Spleen (tissue), 11 donors: ENCODE data around the gene AHI1. TPM values are rescaled to one million over a fixed set of nuclear protein-coding genes. Genes with fewer than 3 reads are reported as not detected.

ENCODE experiments used
- DNase-seq: peaks from one replicate; pipeline ENCODE4 v3.0.0-alpha.2; 2020
- H3K27ac ChIP-seq, 8 donors: fragments of 200-600 bp; sonication (generic) in 7 of 8; 1 replicate in 4 of 8; 2 replicates in 4 of 8; pipeline versions ENCODE4 v1.5.0 to v1.8.0; 2016 to 2021; ENCODE audit warnings: inconsistent platforms in 4 of 8, mild to moderate bottlenecking in 4 of 8, moderate library complexity in 1 of 8
- H3K27me3 ChIP-seq, 7 donors: fragments of 200-600 bp; sonication (generic) in 6 of 7; replicated peaks in 1 of 7; 1 replicate in 4 of 7; 2 replicates in 3 of 7; pipeline versions ENCODE4 v1.5.0 to v1.8.0; 2016 to 2021; ENCODE audit warnings: inconsistent platforms in 3 of 7, mild to moderate bottlenecking in 1 of 7
- H3K36me3 ChIP-seq, 6 donors: fragments of 200-600 bp; sonication (generic) in 5 of 6; 1 replicate in 4 of 6; 2 replicates in 2 of 6; pipeline versions ENCODE4 v1.5.0 to v1.8.0; 2016 to 2021; ENCODE audit warnings: inconsistent platforms in 2 of 6
- H3K4me1 ChIP-seq, 6 donors: fragments of 200-600 bp; sonication (generic) in 5 of 6; 1 replicate in 3 of 6; 2 replicates in 3 of 6; pipeline versions ENCODE4 v1.5.0 to v1.8.0; 2016 to 2021; ENCODE audit warnings: inconsistent platforms in 3 of 6
- H3K4me3 ChIP-seq, 8 donors: fragments of 200-600 bp; sonication (generic) in 7 of 8; 1 replicate in 4 of 8; 2 replicates in 4 of 8; pipeline versions ENCODE4 v1.5.0 to v1.8.0; 2016 to 2021; ENCODE audit warnings: inconsistent platforms in 4 of 8, mild to moderate bottlenecking in 4 of 8, moderate library complexity in 2 of 8
- H3K9me3 ChIP-seq, 8 donors: fragments of 200-600 bp; sonication (generic) in 7 of 8; 1 replicate in 4 of 8; 2 replicates in 4 of 8; pipeline versions ENCODE4 v1.5.0 to v1.8.0; 2016 to 2021; ENCODE audit warnings: inconsistent platforms in 4 of 8
- POLR2A ChIP-seq, 3 donors: fragments of 450-650 bp; IDR thresholded peaks; one replicate each; pipeline ENCODE4 v1.5.1; 2017; ENCODE audit warnings: antibody characterized with exemption in 3 of 3, mild to moderate bottlenecking in 1 of 3
- POLR2AphosphoS5 ChIP-seq, 3 donors: sonication (generic); formaldehyde crosslinking; IDR thresholded peaks; one replicate each; pipeline ENCODE4 v1.5.1; 2017; ENCODE audit warnings: antibody characterized with exemption in 3 of 3
- WGBS, 5 donors: extraction: QIAGEN DNeasy Blood & Tissue Kit in 3 of 5; methylation state at CpG; one replicate each; pipeline versions ENCODE4 v1.1.5 to v1.1.7; 2013 to 2018; 5-methylcytosine and 5-hydroxymethylcytosine counted together
- intact Hi-C: fragments of 100-400 bp; cut with DNase I; formaldehyde crosslinking; loops from one replicate; pipeline ENCODE4 v1.15.0; 2023; ENCODE audit warnings: low total_unique reads
- polyA plus RNA-seq, 3 donors: library from polyadenylated mRNA; stranded (reverse); fragments of 200-250 nt; gene quantifications; one replicate each; pipeline ENCODE4 v1.2.1, GENCODE V29; 2013
- total RNA-seq, 7 donors: library from RNA; depleted of rRNA in 3 of 7; stranded (reverse); fragments of >200 nt in 3 of 7; fragmentation: NEBNext Ultra II Directional in 4 of 7; extraction: Animal tissue kit (Norgen Biotek cat#: 25700) in 4 of 7; gene quantifications; one replicate each; pipeline versions ENCODE4 v1.1.0 to v1.2.1, GENCODE V29; 2016 to 2021
- TF ChIP-seq, protein P1 (sequence below), 11 experiments: fragments of 200-600 bp in 7 of 11; fragments of 450-650 bp in 4 of 11; sonication (generic) in 4 of 11; IDR thresholded peaks in 8 of 11; conservative IDR thresholded peaks in 3 of 11; 1 replicate in 7 of 11; 2 replicates in 4 of 11; pipeline versions ENCODE4 v1.4.0 to v1.8.0; 2016 to 2021; ENCODE audit warnings: antibody characterized with exemption in 11 of 11, inconsistent platforms in 4 of 11, mild to moderate bottlenecking in 1 of 11
- donor health status: healthy with polysubstance abuse.
- donor health status: DM: no; HTN: no; CAD: no; lungs with moderate emphysema.
- donor health status: DM: no; HTN: no; CAD: no.
- donor health status: Bipolar disorder and iron deficiency.
- donor health status: healthy.
- donor health status: DM: no; HTN: no; CAD: no.
- donor health status: DM: yes; HTN: yes; CAD: no.

Gene AHI1
- total and polyA plus RNA-seq, 10 donors = 3.6 to 21.8 (median 16.9) TPM

GRCh38 chr6:135244805-135245204, 252.7 kb downstream of the AHI1 start:
- no peaks in the 10 kb centered on the region for H3K9me3 ChIP-seq
- no peak overlapping the region for H3K27ac ChIP-seq
- no peaks in the 10 kb centered on the region for H3K27me3 ChIP-seq
- no peaks in the 10 kb centered on the region for H3K36me3 ChIP-seq
- intact Hi-C loops = no loop called here
- H3K4me3 ChIP-seq = no peak overlapping the region
- no peak for DNase-seq
- H3K4me1 ChIP-seq = no peaks in the 10 kb centered on the region
- 81 to 92% (median 86%) methylated on average over 6 of the region's 6 CpGs for WGBS, 5 donors
- no peak for TF ChIP-seq POLR2AphosphoS5 (IDR thresholded peaks at IDR 0.05)
- TF ChIP-seq POLR2A (IDR thresholded peaks at IDR 0.05) = no peak
- TF ChIP-seq, protein P1, sequence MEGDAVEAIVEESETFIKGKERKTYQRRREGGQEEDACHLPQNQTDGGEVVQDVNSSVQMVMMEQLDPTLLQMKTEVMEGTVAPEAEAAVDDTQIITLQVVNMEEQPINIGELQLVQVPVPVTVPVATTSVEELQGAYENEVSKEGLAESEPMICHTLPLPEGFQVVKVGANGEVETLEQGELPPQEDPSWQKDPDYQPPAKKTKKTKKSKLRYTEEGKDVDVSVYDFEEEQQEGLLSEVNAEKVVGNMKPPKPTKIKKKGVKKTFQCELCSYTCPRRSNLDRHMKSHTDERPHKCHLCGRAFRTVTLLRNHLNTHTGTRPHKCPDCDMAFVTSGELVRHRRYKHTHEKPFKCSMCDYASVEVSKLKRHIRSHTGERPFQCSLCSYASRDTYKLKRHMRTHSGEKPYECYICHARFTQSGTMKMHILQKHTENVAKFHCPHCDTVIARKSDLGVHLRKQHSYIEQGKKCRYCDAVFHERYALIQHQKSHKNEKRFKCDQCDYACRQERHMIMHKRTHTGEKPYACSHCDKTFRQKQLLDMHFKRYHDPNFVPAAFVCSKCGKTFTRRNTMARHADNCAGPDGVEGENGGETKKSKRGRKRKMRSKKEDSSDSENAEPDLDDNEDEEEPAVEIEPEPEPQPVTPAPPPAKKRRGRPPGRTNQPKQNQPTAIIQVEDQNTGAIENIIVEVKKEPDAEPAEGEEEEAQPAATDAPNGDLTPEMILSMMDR (IDR thresholded peaks at IDR 0.05 in 8 of 11, conservative IDR thresholded peaks at IDR 0.05 in 3 of 11) = no peak

DNA sequence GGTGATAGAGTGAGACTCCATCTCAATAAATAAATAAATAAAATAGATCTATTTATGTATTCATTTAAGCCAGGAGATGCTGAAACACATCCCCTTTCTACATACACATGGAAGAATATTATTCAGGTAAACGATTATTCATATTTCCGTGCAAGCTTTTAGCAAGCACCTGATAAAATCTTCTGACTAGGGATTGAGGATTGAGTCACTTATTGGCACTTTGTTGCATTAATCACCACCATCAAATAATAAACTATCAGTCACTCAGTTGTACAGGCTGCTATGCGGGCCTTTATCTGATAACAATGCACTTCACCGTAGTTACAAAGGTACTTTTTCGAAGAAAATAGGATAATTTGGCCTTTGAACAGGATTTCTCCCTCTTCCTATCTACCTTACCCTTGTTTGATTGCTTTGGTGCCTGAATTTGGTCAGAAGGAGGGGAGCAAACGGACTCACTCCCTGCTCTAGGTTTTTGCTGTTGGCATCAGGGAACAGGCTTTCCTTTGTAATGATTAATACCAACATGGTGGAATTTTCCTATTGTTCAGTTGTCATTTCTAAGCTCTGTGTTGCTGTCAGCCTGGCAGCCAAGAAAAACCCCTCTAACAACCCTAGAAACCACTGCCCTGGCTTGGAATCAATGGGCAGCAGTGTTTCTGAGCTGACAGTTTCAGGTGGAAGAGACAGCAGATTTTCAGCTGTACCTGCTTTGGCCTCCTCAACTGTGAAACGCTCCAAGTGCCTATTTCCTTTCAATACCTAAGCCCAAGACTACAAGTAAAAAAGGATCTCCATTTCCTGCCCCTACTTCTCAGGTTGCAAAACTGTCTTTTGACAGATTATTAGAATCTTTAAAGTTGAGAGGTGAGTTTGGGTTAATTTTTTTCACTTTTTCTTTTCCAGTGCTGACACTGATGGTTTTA, 253.4 kb downstream of the AHI1 start:
- Histone ChIP-seq H3K4me1 (no peaks in the 10 kb centered on the region), H3K4me3 (no peak overlapping the region), H3K9me3 (no peaks in the 10 kb centered on the region), H3K27me3 (no peaks in the 10 kb centered on the region), H3K36me3 (no peaks in the 10 kb centered on the region), H3K27ac (no peak overlapping the region)
- 86 to 90% (median 88%) methylated on average over 7 of the region's 7 CpGs for WGBS, 5 donors
- DNase-seq = no peak
- TF ChIP-seq POLR2A (IDR thresholded peaks at IDR 0.05) = no peak
- TF ChIP-seq POLR2AphosphoS5 (IDR thresholded peaks at IDR 0.05) = no peak
- TF ChIP-seq, protein P1 (IDR thresholded peaks at IDR 0.05 in 8 of 11, conservative IDR thresholded peaks at IDR 0.05 in 3 of 11) = no peak
- intact Hi-C loops = no loop called here

GRCh38 chr6:135240711-135241110, 256.8 kb downstream of the AHI1 start:
- no peaks in the 10 kb centered on the region for H3K36me3 ChIP-seq
- DNase-seq = no peak
- no peaks in the 10 kb centered on the region for H3K4me1 ChIP-seq
- no peaks in the 10 kb centered on the region for H3K9me3 ChIP-seq
- no peak for TF ChIP-seq POLR2A (IDR thresholded peaks at IDR 0.05)
- TF ChIP-seq, protein P1 (IDR thresholded peaks at IDR 0.05 in 8 of 11, conservative IDR thresholded peaks at IDR 0.05 in 3 of 11) = no peak
- TF ChIP-seq POLR2AphosphoS5 (IDR thresholded peaks at IDR 0.05) = no peak
- WGBS, 5 donors = 87 to 94% (median 93%) methylated on average over 5 of the region's 5 CpGs
- H3K27ac ChIP-seq = no peak overlapping the region
- intact Hi-C loops = no loop called here
- no peaks in the 10 kb centered on the region for H3K27me3 ChIP-seq
- no peak overlapping the region for H3K4me3 ChIP-seq

GRCh38 chr6:135236732-135237131, 260.8 kb downstream of the AHI1 start:
- no peaks in the 10 kb centered on the region for H3K27me3 ChIP-seq
- no peak overlapping the region for H3K4me3 ChIP-seq
- TF ChIP-seq POLR2AphosphoS5 (IDR thresholded peaks at IDR 0.05) = no peak
- TF ChIP-seq, protein P1 (IDR thresholded peaks at IDR 0.05 in 8 of 11, conservative IDR thresholded peaks at IDR 0.05 in 3 of 11) = no peak
- no peak for TF ChIP-seq POLR2A (IDR thresholded peaks at IDR 0.05)
- intact Hi-C loops = no loop called here
- no peak overlapping the region for H3K27ac ChIP-seq
- H3K9me3 ChIP-seq = no peaks in the 10 kb centered on the region
- H3K4me1 ChIP-seq = no peaks in the 10 kb centered on the region
- no peak for DNase-seq
- 44 to 49% (median 47%) methylated on average over 6 of the region's 6 CpGs for WGBS, 5 donors
- H3K36me3 ChIP-seq = no peaks in the 10 kb centered on the region
